ENCODE results near the gene DIDO1.

The DIDO1 gene

DNA sequence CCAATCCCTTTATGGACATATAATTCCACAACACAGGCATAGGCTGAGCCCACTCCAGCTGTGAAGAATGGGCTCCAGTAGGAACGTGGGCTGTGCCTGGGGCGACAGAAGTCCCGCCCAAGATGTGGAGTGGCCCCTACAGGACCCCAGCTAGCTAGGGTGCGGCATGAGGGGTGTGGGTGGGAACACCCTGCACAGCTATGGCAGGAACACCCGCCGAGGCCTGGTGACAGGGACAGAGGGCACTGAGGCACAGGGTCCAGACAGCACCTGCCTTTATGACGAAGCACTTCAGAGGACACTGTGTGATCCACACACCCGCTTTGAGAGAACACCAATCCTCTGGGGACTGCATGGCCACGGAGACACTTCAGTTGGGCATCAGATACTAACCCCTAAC is 36.4 kb downstream of the DIDO1 start:
- no peak for DNase-seq

DNA sequence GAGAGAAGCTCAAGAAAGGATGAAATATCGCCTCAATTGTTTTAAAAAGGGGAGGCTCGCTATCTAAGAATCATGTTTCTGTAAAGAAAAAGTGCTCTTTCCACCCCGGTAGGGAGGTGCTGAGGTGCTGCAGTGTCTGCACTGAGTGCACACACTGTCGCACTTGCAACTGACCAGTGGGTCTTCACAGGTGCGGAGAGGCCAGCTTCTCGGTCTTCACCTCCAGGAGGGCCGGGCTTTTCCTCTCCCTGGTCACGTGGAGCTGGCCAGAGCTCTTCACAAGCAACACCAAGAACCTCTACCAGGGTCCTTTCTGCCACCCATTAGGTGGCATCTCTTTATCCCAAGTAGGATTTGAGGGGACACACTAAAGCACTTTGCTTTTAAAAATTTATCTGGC is 36.9 kb downstream of the DIDO1 start:
- DNase-seq, result no peak

DNA sequence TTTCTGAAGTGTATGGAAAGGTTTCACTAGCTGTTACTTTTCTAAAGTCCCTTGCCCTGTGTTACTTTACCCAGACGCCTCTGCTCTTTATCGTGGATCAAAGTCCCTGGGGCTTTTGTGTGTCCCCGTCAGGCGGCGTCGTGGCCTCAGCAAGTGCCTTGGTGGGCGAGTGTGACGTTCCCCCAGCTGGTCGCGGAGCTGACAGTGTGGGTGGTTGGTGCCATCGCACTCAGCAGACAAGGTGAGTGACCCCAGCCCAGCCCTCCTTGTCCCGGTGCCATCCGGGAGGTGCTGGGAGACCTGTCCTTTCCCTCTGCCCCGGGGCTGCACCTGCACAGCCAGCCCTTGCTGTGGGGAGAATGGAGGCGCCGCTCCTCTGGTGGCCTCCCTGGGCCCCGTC is 37.4 kb downstream of the DIDO1 start:
- no peak for DNase-seq

DNA sequence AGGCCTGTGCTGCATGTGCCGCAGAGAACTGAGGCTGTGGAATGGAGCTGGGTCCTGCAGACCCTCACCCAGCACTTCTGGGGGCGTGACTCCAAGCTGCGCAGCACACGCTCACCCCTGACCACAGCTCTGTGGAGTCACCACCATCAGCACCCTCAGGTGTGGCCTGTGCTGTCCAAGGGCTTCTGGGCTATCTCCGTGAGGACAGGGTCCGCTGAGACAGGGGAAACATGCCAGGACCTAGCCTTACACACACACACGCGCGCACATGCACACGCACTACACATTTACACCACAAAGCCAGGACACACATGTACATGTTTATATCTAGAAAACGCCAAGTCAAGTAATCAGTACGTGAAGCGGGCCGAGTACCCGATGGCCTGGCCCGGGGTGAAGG is 37.9 kb downstream of the DIDO1 start:
- DNase-seq, result no peak

DNA sequence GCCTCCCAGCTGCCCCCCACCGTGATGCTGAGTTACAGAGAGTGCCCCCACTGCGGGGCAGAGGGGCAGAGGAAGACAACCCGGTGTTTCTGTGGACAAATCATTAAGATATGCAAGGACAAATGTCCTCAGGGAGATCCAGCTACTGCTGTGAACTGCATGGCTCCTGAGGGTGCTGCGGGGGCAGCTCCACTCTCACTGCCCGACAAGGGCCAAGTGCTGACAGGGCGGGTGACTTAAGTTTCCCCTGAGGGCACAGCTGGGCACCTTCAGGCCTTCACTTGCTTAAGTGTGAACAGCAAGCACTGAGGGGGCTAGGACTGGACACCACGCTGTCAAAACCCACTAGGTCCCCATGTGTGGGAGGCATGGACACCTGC is 38.5 kb downstream of the DIDO1 start:
- no peak for DNase-seq

DNA sequence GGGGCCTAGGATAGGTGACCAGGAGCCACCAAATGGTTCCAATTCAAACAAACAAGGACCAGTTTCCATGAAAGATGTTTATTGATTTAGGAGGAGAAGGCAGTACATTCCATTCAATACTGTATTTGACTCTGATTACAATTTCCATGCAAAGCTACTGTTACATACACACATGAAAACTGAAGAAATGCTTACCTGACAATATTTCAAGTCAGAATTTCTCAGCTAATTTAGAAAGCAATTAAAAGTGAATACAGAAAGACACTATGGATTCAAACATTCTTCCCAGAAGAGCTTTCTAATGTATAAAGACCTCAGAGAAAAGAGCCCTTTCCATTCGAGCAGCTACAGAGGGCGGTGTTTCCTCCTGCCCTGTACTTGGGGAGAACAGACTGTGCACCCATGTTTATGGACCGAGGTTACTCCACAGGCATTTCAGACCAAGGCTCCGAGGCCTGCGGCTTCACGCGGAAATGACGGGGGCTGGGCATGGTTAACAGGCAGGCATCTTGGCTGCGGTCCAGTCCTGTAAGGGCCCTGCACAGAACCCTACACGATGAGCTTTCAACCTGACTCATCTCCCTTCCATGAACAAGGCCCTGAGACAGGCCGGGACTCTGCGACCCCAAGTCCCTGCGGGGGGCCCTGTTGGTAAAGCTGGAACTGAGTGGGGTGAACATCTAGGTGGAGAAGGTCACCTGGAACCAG is 39.0 kb downstream of the DIDO1 start:
- DNase-seq, result no peak

DNA sequence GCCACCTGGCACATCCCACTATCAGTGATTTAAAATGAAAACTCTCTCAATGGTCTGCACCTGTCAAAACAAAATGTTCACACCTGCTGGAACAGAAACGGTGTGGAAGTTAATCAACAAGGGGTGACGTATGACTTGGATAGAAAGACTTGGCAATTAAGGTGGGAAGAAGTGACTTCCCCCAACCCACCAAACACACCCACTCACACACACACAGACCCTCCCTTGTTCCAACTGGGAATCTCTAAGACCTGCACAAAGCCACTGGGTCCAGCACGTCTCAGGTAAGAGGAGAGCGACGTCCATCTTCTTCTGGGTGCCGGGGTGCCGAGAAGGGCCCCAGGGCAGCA is 39.6 kb downstream of the DIDO1 start:
- DNase-seq, result no peak

DNA sequence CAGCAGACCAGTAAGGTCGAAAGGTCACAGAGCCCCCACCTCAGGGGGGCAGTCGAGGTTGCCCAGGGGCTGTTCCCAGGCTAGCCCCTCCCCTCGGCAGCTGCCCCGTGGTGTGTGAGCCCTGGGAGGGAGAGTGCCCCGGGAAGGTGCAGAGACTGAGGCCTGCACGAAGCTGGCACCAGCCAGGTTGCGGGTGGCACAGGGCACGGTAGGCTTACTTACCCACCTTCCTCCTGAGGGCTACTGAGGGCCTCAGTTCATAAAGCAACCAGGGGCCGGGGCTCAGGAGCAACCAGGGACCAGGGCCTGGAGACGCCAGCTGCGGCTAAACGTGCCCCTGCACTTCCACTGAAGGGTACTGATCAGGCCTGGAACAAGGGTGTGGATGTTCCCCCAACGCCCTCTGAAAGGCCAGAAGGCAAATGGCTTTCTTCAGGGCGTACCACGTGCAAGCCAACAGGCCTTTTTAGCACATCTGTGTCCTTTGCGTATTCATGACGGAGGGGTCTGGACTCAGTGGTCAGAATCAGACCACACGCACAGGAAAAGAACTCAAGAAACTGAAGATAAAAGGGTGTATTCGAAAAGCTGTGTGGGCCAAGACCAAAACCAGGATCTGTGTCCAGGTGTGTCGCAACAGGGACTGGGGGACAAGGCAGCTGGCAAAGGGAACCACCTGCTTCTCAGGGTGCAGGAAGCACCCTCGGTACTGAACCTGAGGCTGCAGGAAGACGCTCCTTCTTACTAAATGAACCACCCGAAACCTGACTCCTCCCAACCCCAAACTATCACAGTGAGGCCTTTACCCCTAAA is 40.2 kb downstream of the DIDO1 start:
- no peak for DNase-seq

DNA sequence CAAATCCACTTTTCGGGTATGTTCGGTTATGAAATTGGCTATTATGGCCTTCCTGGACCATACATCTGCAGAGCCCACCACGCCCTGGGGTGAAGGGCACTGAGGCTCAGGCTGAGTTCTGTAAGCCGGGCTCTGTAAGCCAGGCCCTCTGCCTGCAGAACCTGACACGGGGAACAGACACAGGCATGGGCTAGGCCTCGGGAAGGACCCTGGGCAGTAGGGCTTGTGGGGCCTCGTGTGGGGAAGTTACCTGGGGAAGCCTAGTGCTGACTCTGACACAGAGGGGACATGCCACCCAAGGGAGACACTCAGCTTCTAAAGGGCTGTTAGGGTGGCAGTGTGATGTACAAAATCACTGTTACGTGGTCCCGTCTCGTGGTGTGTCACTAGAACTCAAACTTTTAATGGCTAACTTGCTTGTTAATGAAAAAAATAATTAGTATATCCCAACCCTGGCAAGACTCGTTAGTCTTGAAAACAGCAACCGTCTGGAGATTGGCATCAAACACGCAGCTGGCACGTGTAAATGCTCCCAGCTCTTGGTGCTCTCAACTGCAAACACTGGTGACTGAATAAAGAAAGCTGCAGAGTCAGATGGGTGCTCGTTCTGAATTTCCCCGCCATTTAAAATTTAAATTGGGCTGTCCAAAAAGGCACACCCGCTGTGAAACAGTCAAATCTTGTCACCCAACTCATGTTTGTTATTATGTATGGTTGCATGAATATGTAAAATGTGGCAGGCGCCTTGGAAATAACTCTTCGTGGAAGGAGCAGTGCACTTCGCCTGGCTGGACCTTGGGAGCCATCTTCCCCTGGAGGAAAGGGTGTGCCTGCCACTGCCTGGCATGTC is 41.0 kb downstream of the DIDO1 start:
- no peak for DNase-seq

DNA sequence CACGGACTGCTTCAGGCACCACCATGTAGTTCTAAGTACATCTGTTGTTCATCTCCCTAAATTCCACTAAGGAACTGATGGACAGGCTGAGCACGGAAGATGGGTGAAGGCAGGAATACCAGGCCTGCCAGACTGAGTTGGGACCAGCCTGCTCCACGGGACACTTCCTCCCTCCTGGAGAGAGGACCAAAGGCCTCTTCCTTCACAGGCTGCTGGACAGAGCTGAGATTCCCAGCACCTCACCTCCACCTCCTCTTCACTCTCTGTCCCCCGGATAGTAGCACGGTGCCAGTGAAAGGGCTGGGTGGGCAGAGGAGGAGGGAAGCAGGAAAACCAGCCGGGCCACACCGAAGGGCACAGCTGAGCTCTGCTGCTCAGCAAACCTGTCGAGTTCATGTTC is 41.7 kb downstream of the DIDO1 start:
- no peak for DNase-seq

DNA sequence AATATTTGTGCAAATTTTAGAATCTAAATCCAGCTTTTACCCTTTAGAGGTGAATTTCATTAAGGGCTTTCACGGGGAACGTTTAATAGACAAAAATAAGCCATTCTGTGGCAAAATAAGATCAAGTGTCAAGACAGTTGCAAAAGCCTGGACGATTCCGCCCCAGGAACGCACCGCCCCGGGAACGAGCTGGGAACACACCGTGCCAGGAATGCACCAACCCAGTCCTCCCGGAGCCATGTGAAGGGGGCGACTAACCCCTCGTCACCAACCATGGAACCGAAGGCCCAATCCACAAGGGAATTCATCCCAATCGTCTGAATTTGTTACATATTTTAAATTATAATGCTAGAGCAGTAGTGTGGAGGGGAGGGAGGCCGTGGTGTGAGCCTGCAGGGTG is 43.9 kb downstream of the DIDO1 start:
- DNase-seq, result no peak

DNA sequence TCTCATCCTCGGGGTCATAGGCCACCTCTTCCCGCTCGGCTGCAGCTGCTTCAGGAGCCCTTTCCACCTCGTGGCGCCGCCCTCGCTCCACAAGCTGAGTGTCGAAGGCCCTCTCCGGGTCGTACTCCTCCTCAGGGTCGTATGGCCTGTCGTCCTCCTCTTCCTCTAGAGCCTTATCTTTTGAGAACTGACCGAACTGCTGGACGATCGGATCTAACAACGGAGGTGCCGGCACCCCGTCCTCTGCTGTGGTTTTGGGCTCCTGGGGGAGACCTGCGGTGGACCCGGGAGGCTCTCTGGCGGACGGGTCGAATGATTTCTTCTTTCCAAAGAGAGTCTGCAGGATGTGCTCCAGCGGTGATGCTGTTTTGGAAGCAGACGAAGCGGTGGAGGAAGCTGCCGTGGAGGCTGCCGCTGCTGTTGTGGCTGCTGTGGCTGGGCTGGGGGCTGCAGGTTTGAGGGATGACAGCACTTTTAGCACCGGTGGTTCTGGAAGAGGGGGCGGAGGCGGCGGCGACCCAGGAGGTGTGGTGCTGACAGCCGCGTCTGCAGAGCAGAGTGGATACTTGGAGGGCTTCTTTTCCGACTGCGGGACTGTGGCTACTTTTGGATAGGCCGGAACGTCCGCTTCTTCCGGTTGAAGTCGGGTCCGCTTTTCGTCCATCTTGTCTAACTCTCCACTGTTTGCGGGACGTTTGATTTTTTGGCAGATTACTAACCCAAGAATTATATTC is 44.5 kb downstream of the DIDO1 start:
- DNase-seq, result no peak

DNA sequence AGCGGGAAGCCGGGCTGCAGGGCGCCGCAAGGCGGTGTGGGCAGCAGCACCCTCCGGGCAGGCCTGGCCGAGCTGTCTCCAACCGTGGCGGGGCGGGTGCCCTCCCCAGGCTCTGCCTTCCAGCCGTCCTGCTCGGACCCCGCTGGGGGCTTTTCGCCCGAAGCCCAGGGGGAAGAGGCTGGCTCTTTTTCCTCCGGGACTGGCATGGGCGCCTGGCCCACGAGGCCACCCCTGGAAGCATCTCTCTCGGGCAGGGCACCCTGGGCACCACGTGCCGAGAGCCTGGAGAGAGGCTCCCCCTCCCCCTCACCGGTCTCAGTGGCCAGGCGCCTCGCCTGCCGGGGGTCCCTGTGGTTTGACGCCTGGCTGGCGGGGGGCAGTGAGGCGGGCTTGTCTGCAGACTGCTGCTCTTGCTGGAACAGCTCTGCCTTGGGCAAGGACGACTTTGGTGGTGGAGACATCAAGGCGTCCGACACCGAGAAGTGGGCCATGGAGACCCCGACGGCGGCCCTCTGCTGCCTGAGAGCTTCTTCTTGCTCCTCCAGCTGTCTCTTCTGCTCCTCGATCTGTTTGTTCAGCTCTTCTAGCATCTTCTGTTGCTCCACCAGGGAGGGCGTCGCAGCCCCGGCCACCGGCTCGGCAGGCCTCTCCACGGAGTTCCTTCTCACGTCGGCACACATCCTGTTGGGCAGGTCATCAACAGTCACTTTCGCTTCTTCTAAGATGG is 45.2 kb downstream of the DIDO1 start:
- no peak for DNase-seq

DNA sequence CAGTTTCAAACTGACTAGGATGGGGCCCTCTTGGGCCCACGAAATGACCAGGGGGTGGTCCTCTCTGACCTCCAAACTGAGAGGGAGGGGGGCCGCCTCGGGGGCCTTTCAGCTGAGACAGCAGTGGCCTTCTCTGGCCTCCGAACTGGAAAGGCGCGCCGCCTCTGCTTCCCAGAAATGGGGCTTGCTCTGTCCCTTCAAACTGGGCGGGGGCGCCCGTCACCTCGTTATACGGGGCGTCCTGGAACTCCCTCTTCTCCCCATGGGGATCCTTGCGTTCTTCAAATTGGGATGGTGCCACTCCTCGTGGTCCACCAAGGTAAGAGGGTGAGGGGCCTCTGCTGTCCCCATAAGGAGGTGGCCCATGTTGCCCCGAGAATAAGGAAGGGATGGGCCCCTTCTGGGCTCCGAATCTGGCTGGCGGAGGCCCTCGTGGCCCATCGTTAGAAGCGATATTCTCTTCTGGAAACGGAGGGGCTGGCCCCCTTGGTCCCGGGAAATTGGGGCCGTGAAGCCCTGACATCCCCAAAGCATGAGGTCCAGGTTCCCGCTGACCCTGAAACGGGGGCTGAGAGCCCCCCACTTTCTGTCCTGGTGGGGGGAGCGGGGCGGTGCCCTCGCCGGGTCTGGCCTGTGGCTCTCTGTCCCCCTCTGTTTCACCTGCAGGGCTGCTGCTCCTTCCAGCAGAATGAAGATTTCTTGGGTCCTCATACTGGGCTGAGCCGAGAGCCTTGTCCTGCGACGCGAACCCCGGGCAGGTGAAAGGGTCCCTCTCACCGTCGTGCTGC is 46.0 kb downstream of the DIDO1 start:
- DNase-seq, result no peak

DNA sequence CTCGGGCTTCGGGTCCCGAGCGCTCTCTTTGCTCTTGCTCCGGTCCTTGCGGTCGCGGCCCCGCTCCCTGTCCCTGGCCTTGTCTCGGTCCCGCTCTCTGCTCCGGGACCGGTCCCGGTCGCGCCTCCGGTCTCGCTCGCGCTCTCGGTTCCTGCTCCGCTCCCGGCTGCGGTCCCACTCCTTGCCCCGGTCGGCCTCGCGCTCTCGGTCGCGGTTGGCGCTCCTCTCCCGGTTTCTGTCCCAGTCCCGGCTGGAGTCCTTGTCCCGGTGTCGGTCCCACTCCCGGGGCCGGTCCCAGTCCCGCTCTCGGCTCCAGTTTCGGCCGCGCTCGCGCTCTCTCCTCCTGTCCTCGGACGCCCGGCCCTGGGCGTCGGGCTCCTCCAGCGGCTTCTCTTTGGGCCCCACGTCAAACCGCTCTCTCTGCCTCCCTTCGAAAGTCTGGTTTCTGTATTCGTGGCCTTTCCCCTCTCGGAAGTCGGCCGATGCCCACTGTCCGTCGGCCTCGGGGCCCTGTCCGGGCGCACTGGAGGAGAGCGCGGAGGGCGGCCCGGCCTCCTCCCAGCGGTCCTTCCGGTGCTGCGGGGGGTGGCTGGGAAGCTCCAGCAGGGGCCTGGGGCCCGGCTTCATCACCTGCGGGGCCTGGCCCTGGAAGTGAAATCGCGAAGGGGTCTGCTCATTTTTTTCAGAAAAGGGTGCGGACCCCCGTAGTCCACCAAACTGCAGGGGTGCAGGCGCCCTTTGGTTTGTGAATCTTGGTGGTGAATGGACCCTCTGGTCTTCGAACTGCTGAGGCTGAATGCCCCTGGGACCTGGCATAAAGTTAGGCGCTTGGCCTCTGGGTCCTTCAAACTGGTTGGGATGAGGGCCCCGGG is 46.8 kb downstream of the DIDO1 start:
- no peak for DNase-seq

DNA sequence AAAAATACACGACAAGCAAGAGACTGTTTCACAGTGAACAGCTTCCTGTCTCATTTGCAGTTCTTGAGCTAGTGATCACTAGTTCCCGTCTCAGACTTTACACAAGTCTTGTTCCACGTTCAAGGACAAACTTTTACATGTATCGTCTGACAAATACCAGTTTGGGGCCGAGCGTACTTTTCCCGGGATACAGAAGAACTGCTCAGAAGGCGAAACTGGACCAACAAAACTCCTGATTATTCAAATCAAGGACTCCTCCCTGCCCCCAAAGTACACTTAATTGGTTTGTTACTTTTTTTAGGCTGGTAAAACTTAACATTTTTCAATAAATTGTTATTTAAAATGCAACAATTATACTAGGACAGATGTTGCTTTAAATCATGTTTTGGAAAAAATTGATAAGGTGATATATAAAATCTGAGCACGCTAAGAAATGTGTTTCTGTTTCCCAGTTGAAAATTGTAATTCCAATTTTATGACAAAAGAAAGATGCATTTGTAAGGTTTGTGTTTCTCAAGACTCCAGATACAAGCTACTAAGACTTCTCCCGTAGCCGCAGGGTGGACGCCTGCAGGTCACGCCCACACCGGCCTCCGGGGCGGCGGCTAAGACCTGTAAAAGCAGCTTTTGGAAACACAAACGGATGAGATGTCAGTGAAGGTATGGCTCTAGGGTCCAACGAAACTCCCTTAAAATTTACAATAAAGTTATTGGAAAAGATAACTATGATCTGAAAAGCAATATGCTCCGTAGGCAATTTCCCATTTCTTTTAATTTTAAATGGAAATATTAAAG is 47.9 kb downstream of the DIDO1 start:
- no peak for DNase-seq

DNA sequence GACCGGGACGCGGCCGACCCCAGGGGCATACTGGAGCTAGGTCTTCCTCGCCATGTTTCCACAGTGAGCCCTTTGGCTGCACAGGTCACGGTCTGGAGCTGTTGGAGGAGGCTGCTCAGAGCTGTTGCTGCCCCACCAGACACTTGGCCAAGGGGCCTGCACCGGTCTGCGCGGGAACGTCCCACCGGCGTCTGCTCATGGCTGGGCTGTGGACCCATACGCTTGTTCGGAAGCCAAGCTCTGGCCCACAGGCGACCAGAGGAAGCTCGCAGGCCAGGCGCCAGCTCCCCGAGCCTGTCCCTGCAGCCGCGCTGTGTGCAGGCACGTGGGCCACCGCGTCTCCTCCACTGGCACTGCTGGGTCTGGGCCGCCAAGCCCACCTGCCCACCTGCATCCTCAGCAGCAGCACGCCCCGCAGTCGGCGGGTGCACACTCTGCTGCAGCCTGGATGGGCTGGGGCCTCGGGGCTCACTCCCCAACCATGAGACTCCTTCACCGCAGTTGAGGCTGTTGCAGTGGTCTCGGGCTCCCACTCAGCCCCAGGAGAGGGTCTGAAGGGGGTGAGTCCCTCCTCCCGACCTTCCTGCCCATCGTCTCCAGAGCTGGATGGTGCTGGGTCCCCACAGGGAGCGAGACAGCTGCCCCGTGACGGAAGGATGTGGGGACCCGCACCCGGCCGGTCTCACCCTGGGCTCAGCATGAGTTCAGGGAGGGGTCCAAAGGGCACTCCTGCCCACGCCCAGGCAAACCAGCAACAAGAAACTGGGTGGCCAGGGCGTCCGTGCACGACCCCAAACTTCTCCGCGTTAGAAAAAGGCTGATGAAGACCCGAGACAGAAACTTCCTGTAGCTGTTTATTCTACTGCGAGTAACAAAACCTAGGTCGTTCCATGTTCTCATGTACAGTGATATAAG is 49.1 kb downstream of the DIDO1 start:
- DNase-seq, result no peak

DNA sequence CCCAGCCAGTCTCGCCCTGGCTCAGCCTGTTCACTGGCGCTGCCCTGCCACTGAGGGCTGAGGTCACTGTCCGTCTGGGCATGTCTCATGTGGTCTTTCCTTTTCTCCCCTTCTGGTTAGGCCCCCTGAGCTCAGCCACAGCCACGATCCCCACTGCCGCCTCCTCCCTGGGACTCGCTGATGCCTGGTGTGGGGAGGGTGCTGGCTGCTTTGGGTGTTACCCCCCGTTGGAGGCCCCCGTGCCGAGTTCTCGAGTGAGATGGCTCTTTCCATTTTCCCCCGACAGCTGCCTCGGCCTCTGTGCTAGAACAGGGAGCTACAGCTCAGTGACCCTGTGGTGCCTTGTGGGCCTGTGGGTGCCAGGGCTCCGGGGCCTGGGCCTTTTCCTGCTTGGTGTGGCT is 49.8 kb downstream of the DIDO1 start:
- no peak for DNase-seq
